ENCODE results near the gene ZSCAN30.

DNA sequence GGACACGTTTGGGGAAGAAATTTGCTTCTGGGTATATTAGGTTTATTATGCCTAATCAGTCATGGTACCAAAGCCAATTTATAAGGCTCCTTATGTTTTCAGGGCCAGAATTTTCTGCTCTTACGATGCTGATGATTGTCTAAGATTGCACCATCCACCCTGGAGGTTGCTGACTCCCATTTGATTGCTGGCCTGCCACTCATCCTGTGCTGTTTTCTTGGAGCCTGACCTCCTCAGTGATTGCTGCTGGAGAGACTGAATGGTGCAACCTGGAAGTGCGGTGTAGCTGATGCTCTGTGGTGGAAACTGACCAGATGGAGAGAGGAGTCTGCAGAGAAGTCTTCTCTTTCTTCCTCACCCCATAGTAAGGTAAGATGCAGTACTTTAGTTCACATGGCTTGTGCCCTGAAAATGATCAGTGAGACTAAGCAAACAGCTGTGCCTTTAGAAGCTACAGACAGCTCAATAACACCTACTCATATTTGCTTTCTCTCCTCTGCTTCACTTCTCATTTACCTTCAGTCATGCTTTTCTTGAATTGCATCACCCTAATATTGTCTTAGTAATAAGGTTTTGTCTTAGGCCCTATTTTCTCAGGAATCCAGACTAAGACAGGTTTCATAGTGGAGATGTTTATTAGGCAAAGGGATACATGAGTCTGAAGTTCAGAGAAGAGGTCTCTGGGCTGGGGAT, 36.8 kb upstream of the ZSCAN30 start:
- TF ChIP-seq, protein P1, sequence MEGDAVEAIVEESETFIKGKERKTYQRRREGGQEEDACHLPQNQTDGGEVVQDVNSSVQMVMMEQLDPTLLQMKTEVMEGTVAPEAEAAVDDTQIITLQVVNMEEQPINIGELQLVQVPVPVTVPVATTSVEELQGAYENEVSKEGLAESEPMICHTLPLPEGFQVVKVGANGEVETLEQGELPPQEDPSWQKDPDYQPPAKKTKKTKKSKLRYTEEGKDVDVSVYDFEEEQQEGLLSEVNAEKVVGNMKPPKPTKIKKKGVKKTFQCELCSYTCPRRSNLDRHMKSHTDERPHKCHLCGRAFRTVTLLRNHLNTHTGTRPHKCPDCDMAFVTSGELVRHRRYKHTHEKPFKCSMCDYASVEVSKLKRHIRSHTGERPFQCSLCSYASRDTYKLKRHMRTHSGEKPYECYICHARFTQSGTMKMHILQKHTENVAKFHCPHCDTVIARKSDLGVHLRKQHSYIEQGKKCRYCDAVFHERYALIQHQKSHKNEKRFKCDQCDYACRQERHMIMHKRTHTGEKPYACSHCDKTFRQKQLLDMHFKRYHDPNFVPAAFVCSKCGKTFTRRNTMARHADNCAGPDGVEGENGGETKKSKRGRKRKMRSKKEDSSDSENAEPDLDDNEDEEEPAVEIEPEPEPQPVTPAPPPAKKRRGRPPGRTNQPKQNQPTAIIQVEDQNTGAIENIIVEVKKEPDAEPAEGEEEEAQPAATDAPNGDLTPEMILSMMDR (IDR thresholded peaks at IDR 0.05): no peak
- TF ChIP-seq POLR2A (IDR thresholded peaks at IDR 0.05): no peak
- no peak for TF ChIP-seq POLR2AphosphoS5 (IDR thresholded peaks at IDR 0.05)

Data from breast epithelium (tissue), 3 donors.